ENCODE measurements around the gene PAQR8. TPM values are rescaled to one million over a fixed set of nuclear protein-coding genes. Genes with fewer than 3 reads are reported as not detected.

Gene PAQR8
- total and polyA plus RNA-seq, 2 of the 13 experiments (the other 11 are each of a cell fraction or from before 2014, with no cell fraction given), result 37.7 to 50.7 TPM

DNA sequence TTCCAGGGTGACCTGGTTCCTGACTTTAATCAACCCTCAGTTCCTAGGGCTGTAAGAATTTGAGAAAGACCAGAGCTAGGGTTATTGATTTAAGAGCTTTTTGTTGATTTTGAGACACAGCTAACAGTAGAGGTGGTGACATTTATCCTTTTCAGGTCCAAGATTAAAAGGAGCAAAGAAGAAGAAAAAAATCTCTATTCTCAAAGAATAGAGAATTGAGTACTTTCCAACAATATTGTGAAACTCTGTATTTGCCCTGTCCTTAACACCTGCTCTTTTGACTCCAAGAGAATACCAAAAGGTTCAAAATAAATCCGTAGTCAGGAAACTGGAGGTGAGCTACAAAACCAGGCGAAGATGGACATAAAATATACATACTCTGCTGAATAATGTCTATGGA lies 7.3 kb downstream of the PAQR8 start (continued):
- TF ChIP-seq TOPORS (CRISPR knock-in tag; IDR thresholded peaks at IDR 0.05) (no peak), ZNF83 (CRISPR knock-in tag; IDR thresholded peaks at IDR 0.05; ENCODE audit: borderline replicate concordance) (no peak), ZNF160 (CRISPR knock-in tag; IDR thresholded peaks at IDR 0.05) (no peak), ADNP (CRISPR knock-in tag; IDR thresholded peaks at IDR 0.05) (no peak), FOXP1 (IDR thresholded peaks at IDR 0.05) (no peak), FOXP1 (CRISPR knock-in tag; IDR thresholded peaks at IDR 0.05) (peak; percentile 51; the same call in 1 of the 2 replicates), ZNF878 (CRISPR knock-in tag; IDR thresholded peaks at IDR 0.05) (no peak), ZSCAN30 (CRISPR knock-in tag; IDR thresholded peaks at IDR 0.05) (no peak), ASH2L (IDR thresholded peaks at IDR 0.05; ENCODE audit: insufficient read length, low read depth, low read length) (no peak), MYNN (CRISPR knock-in tag; IDR thresholded peaks at IDR 0.05; ENCODE audit: low read depth) (no peak), ZNF790 (CRISPR knock-in tag; IDR thresholded peaks at IDR 0.05; ENCODE audit: borderline replicate concordance) (no peak), FOXA3 (CRISPR knock-in tag; IDR thresholded peaks at IDR 0.05) (peak; percentile 75), ISL2 (CRISPR knock-in tag; IDR thresholded peaks at IDR 0.05) (peak; percentile 96), FOSL1 (CRISPR knock-in tag; IDR thresholded peaks at IDR 0.05; ENCODE audit: borderline replicate concordance) (no peak), GLI4 (CRISPR knock-in tag; IDR thresholded peaks at IDR 0.05; ENCODE audit: borderline replicate concordance) (no peak), RARA (CRISPR knock-in tag; IDR thresholded peaks at IDR 0.05) (peak; percentile 81), LCORL (IDR thresholded peaks at IDR 0.05) (no peak), LCORL (CRISPR knock-in tag; IDR thresholded peaks at IDR 0.05) (no peak), KDM5A (IDR thresholded peaks at IDR 0.05; ENCODE audit: borderline replicate concordance, low read length) (no peak; the same call in 1 of the 2 replicates)
- TF ChIP-seq, protein P1, sequence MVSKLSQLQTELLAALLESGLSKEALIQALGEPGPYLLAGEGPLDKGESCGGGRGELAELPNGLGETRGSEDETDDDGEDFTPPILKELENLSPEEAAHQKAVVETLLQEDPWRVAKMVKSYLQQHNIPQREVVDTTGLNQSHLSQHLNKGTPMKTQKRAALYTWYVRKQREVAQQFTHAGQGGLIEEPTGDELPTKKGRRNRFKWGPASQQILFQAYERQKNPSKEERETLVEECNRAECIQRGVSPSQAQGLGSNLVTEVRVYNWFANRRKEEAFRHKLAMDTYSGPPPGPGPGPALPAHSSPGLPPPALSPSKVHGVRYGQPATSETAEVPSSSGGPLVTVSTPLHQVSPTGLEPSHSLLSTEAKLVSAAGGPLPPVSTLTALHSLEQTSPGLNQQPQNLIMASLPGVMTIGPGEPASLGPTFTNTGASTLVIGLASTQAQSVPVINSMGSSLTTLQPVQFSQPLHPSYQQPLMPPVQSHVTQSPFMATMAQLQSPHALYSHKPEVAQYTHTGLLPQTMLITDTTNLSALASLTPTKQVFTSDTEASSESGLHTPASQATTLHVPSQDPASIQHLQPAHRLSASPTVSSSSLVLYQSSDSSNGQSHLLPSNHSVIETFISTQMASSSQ (IDR thresholded peaks at IDR 0.05; ENCODE audit: low read depth), result peak; percentile 49; the same call in 1 of the 2 replicates
- TF ChIP-seq, protein P1 (CRISPR knock-in tag; IDR thresholded peaks at IDR 0.05; ENCODE audit: borderline replicate concordance), result peak; percentile 30; the same call in 1 of the 2 replicates
- TF ChIP-seq, protein P2, sequence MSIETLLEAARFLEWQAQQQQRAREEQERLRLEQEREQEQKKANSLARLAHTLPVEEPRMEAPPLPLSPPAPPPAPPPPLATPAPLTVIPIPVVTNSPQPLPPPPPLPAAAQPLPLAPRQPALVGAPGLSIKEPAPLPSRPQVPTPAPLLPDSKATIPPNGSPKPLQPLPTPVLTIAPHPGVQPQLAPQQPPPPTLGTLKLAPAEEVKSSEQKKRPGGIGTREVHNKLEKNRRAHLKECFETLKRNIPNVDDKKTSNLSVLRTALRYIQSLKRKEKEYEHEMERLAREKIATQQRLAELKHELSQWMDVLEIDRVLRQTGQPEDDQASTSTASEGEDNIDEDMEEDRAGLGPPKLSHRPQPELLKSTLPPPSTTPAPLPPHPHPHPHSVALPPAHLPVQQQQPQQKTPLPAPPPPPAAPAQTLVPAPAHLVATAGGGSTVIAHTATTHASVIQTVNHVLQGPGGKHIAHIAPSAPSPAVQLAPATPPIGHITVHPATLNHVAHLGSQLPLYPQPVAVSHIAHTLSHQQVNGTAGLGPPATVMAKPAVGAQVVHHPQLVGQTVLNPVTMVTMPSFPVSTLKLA (IDR thresholded peaks at IDR 0.05), result no peak
- TF ChIP-seq, protein P3, sequence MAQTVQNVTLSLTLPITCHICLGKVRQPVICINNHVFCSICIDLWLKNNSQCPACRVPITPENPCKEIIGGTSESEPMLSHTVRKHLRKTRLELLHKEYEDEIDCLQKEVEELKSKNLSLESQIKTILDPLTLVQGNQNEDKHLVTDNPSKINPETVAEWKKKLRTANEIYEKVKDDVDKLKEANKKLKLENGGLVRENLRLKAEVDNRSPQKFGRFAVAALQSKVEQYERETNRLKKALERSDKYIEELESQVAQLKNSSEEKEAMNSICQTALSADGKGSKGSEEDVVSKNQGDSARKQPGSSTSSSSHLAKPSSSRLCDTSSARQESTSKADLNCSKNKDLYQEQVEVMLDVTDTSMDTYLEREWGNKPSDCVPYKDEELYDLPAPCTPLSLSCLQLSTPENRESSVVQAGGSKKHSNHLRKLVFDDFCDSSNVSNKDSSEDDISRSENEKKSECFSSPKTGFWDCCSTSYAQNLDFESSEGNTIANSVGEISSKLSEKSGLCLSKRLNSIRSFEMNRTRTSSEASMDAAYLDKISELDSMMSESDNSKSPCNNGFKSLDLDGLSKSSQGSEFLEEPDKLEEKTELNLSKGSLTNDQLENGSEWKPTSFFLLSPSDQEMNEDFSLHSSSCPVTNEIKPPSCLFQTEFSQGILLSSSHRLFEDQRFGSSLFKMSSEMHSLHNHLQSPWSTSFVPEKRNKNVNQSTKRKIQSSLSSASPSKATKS (CRISPR knock-in tag; IDR thresholded peaks at IDR 0.05), result no peak
- TF ChIP-seq, protein P4, sequence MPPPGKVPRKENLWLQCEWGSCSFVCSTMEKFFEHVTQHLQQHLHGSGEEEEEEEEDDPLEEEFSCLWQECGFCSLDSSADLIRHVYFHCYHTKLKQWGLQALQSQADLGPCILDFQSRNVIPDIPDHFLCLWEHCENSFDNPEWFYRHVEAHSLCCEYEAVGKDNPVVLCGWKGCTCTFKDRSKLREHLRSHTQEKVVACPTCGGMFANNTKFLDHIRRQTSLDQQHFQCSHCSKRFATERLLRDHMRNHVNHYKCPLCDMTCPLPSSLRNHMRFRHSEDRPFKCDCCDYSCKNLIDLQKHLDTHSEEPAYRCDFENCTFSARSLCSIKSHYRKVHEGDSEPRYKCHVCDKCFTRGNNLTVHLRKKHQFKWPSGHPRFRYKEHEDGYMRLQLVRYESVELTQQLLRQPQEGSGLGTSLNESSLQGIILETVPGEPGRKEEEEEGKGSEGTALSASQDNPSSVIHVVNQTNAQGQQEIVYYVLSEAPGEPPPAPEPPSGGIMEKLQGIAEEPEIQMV (CRISPR knock-in tag; IDR thresholded peaks at IDR 0.05; ENCODE audit: low read depth), result no peak
